PC-9 (cell line): ENCODE results near the gene RIPOR2. TPM values are rescaled to one million over a fixed set of nuclear protein-coding genes. Genes with fewer than 3 reads are reported as not detected.

Source experiments
- BruUV-seq: library from RNA; stranded (reverse); fragments of 400-500 nt; replicated peaks from 2 replicates; lab custom pipeline; 2021; lab: Mats Ljungman, UMichigan
- CTCF ChIA-PET: fragments of 300-600 bp; sonication (Branson Sonifier 250); formaldehyde crosslinking; loops from one replicate; lab custom pipeline; 2022; ENCODE audit warnings: antibody characterized with exemption; lab: Charles Lee
- POLR2A ChIA-PET: fragments of 300-600 bp; sonication (Branson Sonifier 250); formaldehyde crosslinking; loops from one replicate; lab custom pipeline; 2022; ENCODE audit warnings: antibody characterized with exemption; ENCODE audit not compliant: unreplicated experiment; lab: Charles Lee
- DNase-seq, 2 experiments: peaks; one replicate each; pipeline versions ENCODE4 v3.0.0 to v3.0.0-alpha.2; 2015 to 2022; ENCODE audit warnings: mixed read lengths in 1 of 2
- H2AFZ ChIP-seq: fragments of 200-600 bp; sonication (generic); 2 replicates; pipeline ENCODE4 v1.8.1; 2017; ENCODE audit warnings: antibody characterized with exemption
- H3F3A ChIP-seq: fragments of 200-600 bp; sonication (generic); 2 replicates; pipeline ENCODE4 v1.8.1; 2017; ENCODE audit warnings: antibody characterized with exemption, mild to moderate bottlenecking, low read depth; ENCODE audit not compliant: insufficient read depth
- H3K27ac ChIP-seq: fragments of 200-600 bp; sonication (generic); 2 replicates; pipeline ENCODE4 v1.6.1; 2016; ENCODE audit warnings: mixed run types
- H3K27me3 ChIP-seq: fragments of 200-600 bp; sonication (generic); 2 replicates; pipeline ENCODE4 v1.6.1; 2016; ENCODE audit warnings: low read depth, mixed run types; ENCODE audit not compliant: insufficient read depth
- H3K36me3 ChIP-seq: fragments of 200-600 bp; sonication (generic); 2 replicates; pipeline ENCODE4 v1.6.1; 2016; ENCODE audit warnings: low read depth, mixed run types
- H3K4me1 ChIP-seq: fragments of 200-600 bp; sonication (generic); replicated peaks from 2 replicates; pipeline ENCODE4 v1.6.1; 2016; ENCODE audit warnings: mixed run types; ENCODE audit not compliant: insufficient read depth
- H3K4me2 ChIP-seq: fragments of 200-600 bp; sonication (generic); 2 replicates; pipeline ENCODE4 v1.6.1; 2017; ENCODE audit warnings: mixed run types
- H3K4me3 ChIP-seq: fragments of 200-600 bp; sonication (generic); 2 replicates; pipeline ENCODE4 v1.6.1; 2016; ENCODE audit warnings: mixed run types
- H3K79me2 ChIP-seq: fragments of 200-600 bp; sonication (generic); 2 replicates; pipeline ENCODE4 v1.6.1; 2017; ENCODE audit warnings: low read depth, mixed run types
- H3K9me2 ChIP-seq: fragments of 200-600 bp; sonication (generic); 2 replicates; pipeline ENCODE4 v1.8.1; 2017; ENCODE audit warnings: mild to moderate bottlenecking; ENCODE audit not compliant: insufficient read depth
- H3K9me3 ChIP-seq: fragments of 200-600 bp; sonication (generic); 2 replicates; pipeline ENCODE4 v1.8.1; 2016; ENCODE audit warnings: low read depth; ENCODE audit not compliant: insufficient read depth
- H4K20me1 ChIP-seq: fragments of 200-600 bp; sonication (generic); 2 replicates; pipeline ENCODE4 v1.8.1; 2017; ENCODE audit not compliant: insufficient read depth
- EZH2 ChIP-seq: fragments of 200-600 bp; sonication (generic); IDR thresholded peaks from 2 replicates; pipeline ENCODE4 v1.8.0; 2017; ENCODE audit warnings: antibody characterized with exemption, low read depth
- intact Hi-C: fragments of 100-400 bp; cut with micrococcal nuclease; formaldehyde crosslinking; loops from one replicate; pipeline ENCODE4 v1.10.0; 2022; ENCODE audit not compliant: unreplicated experiment
- total RNA-seq: library from RNA; stranded (reverse); gene quantifications from 2 replicates; pipeline ENCODE4 v1.2.3, GENCODE V29; 2021
- TF ChIP-seq, protein P1 (sequence below): fragments of 200-600 bp; sonication (generic); conservative IDR thresholded peaks from 2 replicates; pipeline ENCODE4 v1.6.1; 2017; ENCODE audit warnings: mixed run types, antibody characterized with exemption, mild to moderate bottlenecking, moderate library complexity

The RIPOR2 gene
- total RNA-seq, 1 experiment from 2014 or later, result 0.94 TPM

DNA sequence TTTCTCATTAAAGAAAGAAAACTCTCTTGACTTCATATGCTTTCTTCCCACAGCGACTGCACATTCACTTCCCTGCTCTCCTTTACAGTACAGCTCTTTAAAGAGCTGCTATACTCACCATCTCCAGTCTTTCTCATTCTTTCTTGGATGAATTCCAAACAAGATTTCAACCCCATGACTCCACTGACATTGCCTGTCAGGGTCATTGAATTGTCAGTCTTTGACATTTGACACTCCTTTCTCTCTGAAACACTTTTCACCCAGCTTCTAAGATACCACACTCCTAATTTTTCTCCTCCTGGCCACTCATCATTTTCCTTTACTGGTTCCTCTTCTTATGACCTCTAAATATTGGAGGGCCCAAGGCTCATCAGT lies 136.2 kb downstream of the RIPOR2 start:
- Histone ChIP-seq H2AFZ (no peak overlapping the region), H3K9me3 (no peaks in the 10 kb centered on the region), H3K9me2 (no peaks in the 10 kb centered on the region), H3K4me3 (no peak overlapping the region), H3K36me3 (no peaks in the 10 kb centered on the region), H3F3A (no peaks in the 10 kb centered on the region), H3K4me2 (no peak overlapping the region), H3K4me1 (peaks cover 4% of the 10 kb centered on the region; the same call in 1 of the 2 replicates), H3K79me2 (no peaks in the 10 kb centered on the region), H4K20me1 (no peaks in the 10 kb centered on the region), H3K27me3 (no peaks in the 10 kb centered on the region), H3K27ac (no peak overlapping the region)
- DNase-seq, result no peak
- ChIA-PET CTCF (no interaction called here), POLR2A (no interaction called here)
- no TSS peak for BruUV-seq
- intact Hi-C loops, result no loop called here
- TF ChIP-seq, protein P1, sequence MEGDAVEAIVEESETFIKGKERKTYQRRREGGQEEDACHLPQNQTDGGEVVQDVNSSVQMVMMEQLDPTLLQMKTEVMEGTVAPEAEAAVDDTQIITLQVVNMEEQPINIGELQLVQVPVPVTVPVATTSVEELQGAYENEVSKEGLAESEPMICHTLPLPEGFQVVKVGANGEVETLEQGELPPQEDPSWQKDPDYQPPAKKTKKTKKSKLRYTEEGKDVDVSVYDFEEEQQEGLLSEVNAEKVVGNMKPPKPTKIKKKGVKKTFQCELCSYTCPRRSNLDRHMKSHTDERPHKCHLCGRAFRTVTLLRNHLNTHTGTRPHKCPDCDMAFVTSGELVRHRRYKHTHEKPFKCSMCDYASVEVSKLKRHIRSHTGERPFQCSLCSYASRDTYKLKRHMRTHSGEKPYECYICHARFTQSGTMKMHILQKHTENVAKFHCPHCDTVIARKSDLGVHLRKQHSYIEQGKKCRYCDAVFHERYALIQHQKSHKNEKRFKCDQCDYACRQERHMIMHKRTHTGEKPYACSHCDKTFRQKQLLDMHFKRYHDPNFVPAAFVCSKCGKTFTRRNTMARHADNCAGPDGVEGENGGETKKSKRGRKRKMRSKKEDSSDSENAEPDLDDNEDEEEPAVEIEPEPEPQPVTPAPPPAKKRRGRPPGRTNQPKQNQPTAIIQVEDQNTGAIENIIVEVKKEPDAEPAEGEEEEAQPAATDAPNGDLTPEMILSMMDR, result no peak
- no peak for TF ChIP-seq EZH2

DNA sequence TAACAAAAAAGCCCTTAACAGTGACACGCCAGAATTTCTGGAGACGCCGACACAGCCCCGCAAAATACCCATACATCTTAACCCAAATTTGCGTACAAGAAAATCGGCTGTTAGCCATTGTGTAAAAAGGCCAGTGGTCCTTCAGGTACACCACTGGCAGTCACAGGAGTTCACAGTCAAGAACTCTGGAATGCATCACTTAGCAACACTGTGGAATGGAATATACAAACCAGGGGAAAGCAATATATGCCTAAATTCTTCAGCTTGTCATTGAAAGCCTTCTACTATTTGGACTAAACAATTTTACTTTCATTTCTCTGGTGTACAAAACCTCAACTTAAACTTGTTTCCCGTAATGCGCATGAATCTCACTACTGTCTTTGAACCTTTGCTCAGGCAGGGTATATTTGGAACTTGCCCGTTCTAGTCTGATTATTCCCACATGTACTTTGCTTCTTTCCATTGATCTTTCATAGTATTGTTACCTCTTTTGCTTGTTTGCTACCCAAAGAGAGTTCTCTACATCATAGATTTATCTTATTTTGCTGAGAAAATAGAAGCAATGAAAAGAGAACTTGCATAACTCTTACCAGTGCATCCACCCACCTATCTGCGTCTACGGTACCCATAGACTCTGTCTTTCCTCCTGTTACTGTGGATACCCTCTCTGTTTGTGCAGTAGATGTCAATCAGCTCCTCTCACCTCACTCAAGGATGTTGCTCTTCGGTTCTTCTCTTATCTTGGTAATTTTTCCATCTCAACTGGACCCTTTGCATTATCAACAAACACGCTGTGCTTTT lies 136.8 kb downstream of the RIPOR2 start, which contains the start of gene ARMH2:
Gene ARMH2, minus strand, starts transcription at position 178 of the 801 bp plus-strand sequence. Its CDS starts 60 bp downstream, at position 118.
- ChIA-PET POLR2A (no interaction called here), CTCF (no interaction called here)
- Histone ChIP-seq H4K20me1 (no peaks in the 10 kb centered on the region), H3K4me2 (no peak within 1 kb of the TSS), H3K36me3 (no peaks in the 10 kb centered on the region), H3K9me2 (no peaks in the 10 kb centered on the region), H3K4me1 (peaks cover 4% of the 10 kb centered on the region; the same call in 1 of the 2 replicates), H3K27ac (no peak within 1 kb of the TSS), H3K27me3 (no peaks in the 10 kb centered on the region), H3K4me3 (no peak within 1 kb of the TSS), H3K79me2 (no peaks in the 10 kb centered on the region), H3F3A (no peaks in the 10 kb centered on the region), H3K9me3 (no peaks in the 10 kb centered on the region), H2AFZ (no peak within 1 kb of the TSS)
- BruUV-seq, result no TSS peak
- no peak for DNase-seq
- TF ChIP-seq EZH2, result no peak
- TF ChIP-seq, protein P1, result no peak
- intact Hi-C loops, result no loop called here

DNA sequence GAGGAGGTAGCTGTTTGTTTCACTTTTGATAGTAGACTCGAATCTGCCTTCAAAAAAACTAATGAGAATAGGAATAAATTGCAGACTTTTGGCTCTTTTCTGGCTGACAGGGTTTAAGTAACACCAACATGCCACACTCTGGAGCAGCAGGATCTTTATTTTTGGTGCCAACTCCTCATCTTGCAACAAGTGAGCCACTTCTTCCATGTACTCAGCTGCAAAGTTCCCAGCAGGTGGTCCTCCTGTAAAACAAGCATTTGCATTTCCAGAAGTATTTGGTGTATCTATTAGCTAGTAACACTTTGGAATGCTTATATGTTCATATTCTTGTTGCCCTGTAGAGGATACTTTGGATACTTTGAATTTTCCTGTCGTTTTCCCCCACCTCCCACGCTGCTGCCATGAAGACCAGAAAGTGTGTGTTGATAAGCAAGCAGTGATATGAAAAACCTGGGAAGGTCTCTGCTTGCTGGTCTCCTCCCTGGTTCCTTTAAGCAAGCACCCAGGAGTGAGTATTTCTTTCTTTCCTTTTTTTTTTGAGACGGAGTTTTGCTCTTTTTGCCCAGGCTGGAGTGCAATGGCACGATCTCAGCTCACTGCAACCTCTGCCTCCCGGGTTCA lies 138.1 kb downstream of the RIPOR2 start:
- Histone ChIP-seq H3K27me3 (no peaks in the 10 kb centered on the region), H2AFZ (no peak overlapping the region), H3K79me2 (no peaks in the 10 kb centered on the region), H3K4me3 (no peak overlapping the region), H3K9me2 (no peaks in the 10 kb centered on the region), H3K27ac (no peak overlapping the region), H3K4me1 (peaks cover 4% of the 10 kb centered on the region; the same call in 1 of the 2 replicates), H3F3A (no peaks in the 10 kb centered on the region), H3K4me2 (no peak overlapping the region), H3K36me3 (no peaks in the 10 kb centered on the region), H3K9me3 (no peaks in the 10 kb centered on the region), H4K20me1 (no peaks in the 10 kb centered on the region)
- intact Hi-C loops, result no loop called here
- no peak for DNase-seq
- ChIA-PET CTCF (interaction anchor here (0.7 kb wide), 1 partner anchor 1090 kb away, joined by 4 read pairs; no protein-coding TSS in a partner anchor), POLR2A (no interaction called here)
- no peak for TF ChIP-seq EZH2
- TF ChIP-seq, protein P1, result no peak
- no TSS peak for BruUV-seq
